OCI-LY3 (cell line): ENCODE data around the gene TARBP2.

Source experiments
- H2AFZ ChIP-seq: fragments of 200-600, 300-600 bp; shearing (Covaris generic); 2 replicates; pipeline ENCODE4 v1.6.0; 2014; ENCODE audit warnings: antibody characterized with exemption, low read depth, low read length
- H3K27ac ChIP-seq: fragments of 200-600, 300-600 bp; sonication (generic); 2 replicates; pipeline ENCODE4 v1.5.1; 2014; ENCODE audit warnings: mild to moderate bottlenecking, low read length, moderate library complexity, mixed read lengths
- H3K27me3 ChIP-seq: fragments of 200-600, 300-600 bp; sonication (generic); 2 replicates; pipeline ENCODE4 v1.6.1; 2014; ENCODE audit warnings: low read depth, low read length, mixed read lengths
- H3K36me3 ChIP-seq: fragments of 200-600, 300-600 bp; sonication (generic); replicated peaks from 2 replicates; pipeline ENCODE3; 2014; ENCODE audit warnings: low read depth, low read length, mixed read lengths
- H3K4me1 ChIP-seq: fragments of 300-600, 200-600 bp; sonication (generic); 2 replicates; pipeline ENCODE4 v1.6.1; 2014; ENCODE audit warnings: low read length, mixed read lengths
- H3K4me2 ChIP-seq: fragments of 200-600, 300-600 bp; sonication (generic); 2 replicates; pipeline ENCODE4 v1.6.1; 2014; ENCODE audit warnings: low read length, mixed read lengths
- H3K4me3 ChIP-seq: fragments of 300-600, 200-600 bp; sonication (generic); 2 replicates; pipeline ENCODE4 v1.5.1; 2014; ENCODE audit warnings: antibody characterized with exemption, mild to moderate bottlenecking, low read length, moderate library complexity
- H3K79me2 ChIP-seq: fragments of 300-600, 200-600 bp; shearing (Covaris generic); 2 replicates; pipeline ENCODE4 v1.6.1; 2014; ENCODE audit warnings: mild to moderate bottlenecking, low read length, mixed read lengths
- H3K9ac ChIP-seq: fragments of 300-600, 200-600 bp; shearing (Covaris generic); 2 replicates; pipeline ENCODE4 v1.6.0; 2014; ENCODE audit warnings: mild to moderate bottlenecking, low read length, moderate library complexity
- H3K9me3 ChIP-seq: fragments of 200-600, 300-600 bp; shearing (Covaris generic); 2 replicates; pipeline ENCODE4 v1.6.1; 2014; ENCODE audit warnings: low read length, mixed read lengths; ENCODE audit not compliant: insufficient read depth
- H4K20me1 ChIP-seq: fragments of 200-600, 300-600 bp; sonication (generic); 2 replicates; pipeline ENCODE4 v1.6.1; 2016; ENCODE audit warnings: low read length, mixed read lengths; ENCODE audit not compliant: insufficient read depth
- EZH2phosphoT487 ChIP-seq: fragments of 200-600 bp; shearing (Covaris generic); IDR thresholded peaks from 2 replicates; pipeline ENCODE4 v1.6.1; 2018; ENCODE audit warnings: antibody characterized with exemption, mixed run types, low read depth
- TF ChIP-seq, protein P1 (sequence below): fragments of 200-600, 300-600 bp; sonication (generic); IDR thresholded peaks from 2 replicates; pipeline ENCODE4 v1.5.1; 2014; ENCODE audit warnings: antibody characterized with exemption, low read length, low read depth

TARBP2 gene

DNA sequence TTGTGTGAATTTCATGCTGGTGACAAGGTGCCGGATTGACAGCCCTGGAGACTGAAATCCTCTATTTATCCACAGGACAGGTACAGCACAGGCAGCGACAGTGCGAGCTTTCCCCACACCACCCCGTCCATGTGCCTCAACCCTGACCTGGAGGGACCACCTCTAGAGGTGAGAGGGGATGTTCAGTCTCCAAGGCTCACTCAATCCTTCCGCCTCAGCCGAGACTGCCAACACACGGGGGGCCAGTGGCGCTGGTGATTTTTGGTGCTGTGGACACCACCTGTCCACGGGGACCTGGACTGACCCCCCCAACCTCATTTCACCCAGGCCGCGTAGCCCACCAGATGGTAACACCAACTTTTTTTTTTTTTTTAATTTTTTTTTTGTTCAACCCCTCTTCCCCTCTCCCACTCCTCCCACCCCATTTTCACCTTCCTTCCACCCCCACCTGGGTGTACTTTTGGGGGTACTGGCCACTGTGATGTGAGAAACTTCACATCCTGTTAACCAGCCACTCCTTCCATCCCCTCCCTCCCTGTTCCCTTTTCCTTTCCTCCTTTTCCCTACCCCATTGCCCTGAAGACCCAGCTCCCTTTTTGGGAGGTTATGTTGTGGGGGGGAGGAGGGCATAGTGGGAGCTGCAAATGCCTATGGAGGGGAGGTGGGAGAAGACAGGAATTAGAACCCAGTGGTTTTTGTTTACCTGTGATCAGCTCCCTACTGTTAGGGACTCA, 36.2 kb upstream of the TARBP2 start:
- Histone ChIP-seq H4K20me1 (peaks cover 63% of the 10 kb centered on the region), H3K27me3 (no peaks in the 10 kb centered on the region), H3K4me3 (no peak overlapping the region), H3K4me2 (no peak overlapping the region), H3K79me2 (peaks cover 78% of the 10 kb centered on the region), H3K27ac (no peak overlapping the region), H3K4me1 (no peaks in the 10 kb centered on the region), H2AFZ (no peak overlapping the region), H3K9ac (no peak overlapping the region), H3K9me3 (no peaks in the 10 kb centered on the region), H3K36me3 (peaks cover 91% of the 10 kb centered on the region)
- TF ChIP-seq EZH2phosphoT487, result no peak
- TF ChIP-seq, protein P1, sequence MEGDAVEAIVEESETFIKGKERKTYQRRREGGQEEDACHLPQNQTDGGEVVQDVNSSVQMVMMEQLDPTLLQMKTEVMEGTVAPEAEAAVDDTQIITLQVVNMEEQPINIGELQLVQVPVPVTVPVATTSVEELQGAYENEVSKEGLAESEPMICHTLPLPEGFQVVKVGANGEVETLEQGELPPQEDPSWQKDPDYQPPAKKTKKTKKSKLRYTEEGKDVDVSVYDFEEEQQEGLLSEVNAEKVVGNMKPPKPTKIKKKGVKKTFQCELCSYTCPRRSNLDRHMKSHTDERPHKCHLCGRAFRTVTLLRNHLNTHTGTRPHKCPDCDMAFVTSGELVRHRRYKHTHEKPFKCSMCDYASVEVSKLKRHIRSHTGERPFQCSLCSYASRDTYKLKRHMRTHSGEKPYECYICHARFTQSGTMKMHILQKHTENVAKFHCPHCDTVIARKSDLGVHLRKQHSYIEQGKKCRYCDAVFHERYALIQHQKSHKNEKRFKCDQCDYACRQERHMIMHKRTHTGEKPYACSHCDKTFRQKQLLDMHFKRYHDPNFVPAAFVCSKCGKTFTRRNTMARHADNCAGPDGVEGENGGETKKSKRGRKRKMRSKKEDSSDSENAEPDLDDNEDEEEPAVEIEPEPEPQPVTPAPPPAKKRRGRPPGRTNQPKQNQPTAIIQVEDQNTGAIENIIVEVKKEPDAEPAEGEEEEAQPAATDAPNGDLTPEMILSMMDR, result no peak

DNA sequence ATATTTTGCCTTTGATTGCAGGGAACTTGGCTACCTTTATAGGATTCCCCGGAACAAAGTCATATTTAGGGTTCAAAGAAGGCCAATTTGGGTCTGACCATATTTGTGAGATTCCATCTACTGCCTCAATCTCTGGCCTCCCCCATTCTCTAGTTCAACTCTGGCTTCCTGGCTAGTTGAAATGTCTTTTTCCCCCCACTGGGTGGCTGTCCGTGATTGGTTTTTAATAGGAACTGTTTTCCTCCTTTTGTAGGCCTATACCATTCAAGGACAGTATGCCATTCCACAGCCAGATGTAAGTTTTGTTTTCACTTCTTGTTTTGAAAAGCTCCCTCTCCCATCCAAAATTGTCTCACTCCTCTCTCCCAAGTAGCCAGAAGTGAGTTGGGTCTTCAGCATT, 35.4 kb upstream of the TARBP2 start:
- no peak overlapping the region for H3K9ac ChIP-seq
- peaks cover 70% of the 10 kb centered on the region for H3K79me2 ChIP-seq
- H3K4me1 ChIP-seq, result no peaks in the 10 kb centered on the region
- H3K4me2 ChIP-seq, result no peak overlapping the region
- no peak overlapping the region for H3K4me3 ChIP-seq
- no peak overlapping the region for H2AFZ ChIP-seq
- H3K27me3 ChIP-seq, result no peaks in the 10 kb centered on the region
- H3K36me3 ChIP-seq, result peaks cover 87% of the 10 kb centered on the region
- TF ChIP-seq, protein P1, result no peak
- no peaks in the 10 kb centered on the region for H3K9me3 ChIP-seq
- no peak overlapping the region for H3K27ac ChIP-seq
- peaks cover 57% of the 10 kb centered on the region for H4K20me1 ChIP-seq

DNA sequence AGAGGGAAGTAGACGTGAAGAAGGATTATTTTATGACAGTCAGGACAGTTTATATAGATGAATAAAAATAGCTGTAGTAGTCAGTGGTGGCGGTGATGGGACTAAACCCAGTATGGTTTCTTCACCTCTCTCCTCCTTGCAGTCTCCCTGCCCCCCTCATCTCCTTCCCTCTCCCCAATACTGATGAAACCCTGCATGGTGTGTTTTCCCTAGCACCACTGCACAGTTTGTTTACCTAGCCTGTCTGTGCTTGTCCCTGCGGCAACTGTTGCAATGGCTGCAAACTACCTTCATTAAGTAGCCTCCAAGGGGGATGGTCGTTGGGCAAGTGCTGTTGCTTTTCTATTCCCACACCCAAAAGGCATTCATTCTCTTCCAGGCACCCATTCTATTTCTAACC, 34.4 kb upstream of the TARBP2 start:
- Histone ChIP-seq H3K36me3 (peaks cover 83% of the 10 kb centered on the region), H3K27ac (no peak overlapping the region), H3K27me3 (no peaks in the 10 kb centered on the region), H2AFZ (no peak overlapping the region), H3K9me3 (no peaks in the 10 kb centered on the region), H3K4me1 (no peaks in the 10 kb centered on the region), H4K20me1 (peaks cover 52% of the 10 kb centered on the region), H3K4me2 (no peak overlapping the region), H3K4me3 (no peak overlapping the region), H3K79me2 (peaks cover 68% of the 10 kb centered on the region), H3K9ac (no peak overlapping the region)
- TF ChIP-seq EZH2phosphoT487, result no peak
- TF ChIP-seq, protein P1, result no peak

DNA sequence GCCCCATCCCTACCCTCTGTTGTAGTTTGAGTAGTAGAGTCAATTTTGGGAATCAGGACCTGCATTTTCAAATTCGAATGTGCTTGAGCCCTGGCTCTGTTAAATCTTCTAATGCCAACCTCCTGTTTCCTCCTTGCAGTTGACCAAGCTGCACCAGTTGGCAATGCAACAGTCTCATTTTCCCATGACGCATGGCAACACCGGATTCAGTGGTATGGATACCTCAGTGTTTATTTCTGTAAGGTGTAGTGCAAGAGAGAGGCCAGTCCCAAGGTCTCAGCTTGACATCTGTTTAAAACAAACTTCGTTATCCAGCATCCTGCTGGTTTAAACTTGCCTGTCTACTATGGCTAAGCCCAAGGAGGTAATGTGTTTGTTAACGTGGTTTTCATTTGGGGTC, 34.0 kb upstream of the TARBP2 start:
- no peaks in the 10 kb centered on the region for H3K9me3 ChIP-seq
- no peak overlapping the region for H3K4me3 ChIP-seq
- no peaks in the 10 kb centered on the region for H3K27me3 ChIP-seq
- H3K79me2 ChIP-seq, result peaks cover 68% of the 10 kb centered on the region
- no peaks in the 10 kb centered on the region for H3K4me1 ChIP-seq
- no peak overlapping the region for H2AFZ ChIP-seq
- peaks cover 83% of the 10 kb centered on the region for H3K36me3 ChIP-seq
- H3K9ac ChIP-seq, result no peak overlapping the region
- peaks cover 49% of the 10 kb centered on the region for H4K20me1 ChIP-seq
- TF ChIP-seq EZH2phosphoT487, result no peak
- TF ChIP-seq, protein P1, result no peak
- no peak overlapping the region for H3K27ac ChIP-seq
- no peak overlapping the region for H3K4me2 ChIP-seq
